HepG2 (cell line): ENCODE results near the gene DNAJB2. TPM values are rescaled to one million over a fixed set of nuclear protein-coding genes. Genes with fewer than 3 reads are reported as not detected.

ENCODE experiments used
- BRCA1 ChIP-seq: sonication (generic); formaldehyde crosslinking; IDR thresholded peaks from 2 replicates; pipeline ENCODE4 v1.4.0; 2020; ENCODE audit warnings: missing genetic modification reagents
- DMAP1 ChIP-seq: IDR thresholded peaks from 2 replicates; pipeline ENCODE4 v1.6.1; 2016
- DR1 ChIP-seq: sonication (generic); formaldehyde crosslinking; IDR thresholded peaks from 2 replicates; pipeline ENCODE4 v1.8.0; 2021; ENCODE audit warnings: mild to moderate bottlenecking, missing genetic modification reagents, inconsistent platforms
- ESRRA ChIP-seq: sonication (generic); formaldehyde crosslinking; IDR thresholded peaks from 2 replicates; pipeline ENCODE4 v1.5.1; 2020; ENCODE audit warnings: mild to moderate bottlenecking, low read depth, missing genetic modification reagents
- FIP1L1 ChIP-seq: fragments of 200-400 bp; formaldehyde crosslinking; IDR thresholded peaks from 2 replicates; pipeline ENCODE4 v1.6.1; 2018; ENCODE audit warnings: low read depth, mild to moderate bottlenecking, low read length, moderate library complexity, borderline replicate concordance; ENCODE audit not compliant: insufficient read depth
- GZF1 ChIP-seq: sonication (generic); formaldehyde crosslinking; IDR thresholded peaks from 2 replicates; pipeline ENCODE4 v1.5.1; 2020; ENCODE audit warnings: mild to moderate bottlenecking, missing genetic modification reagents
- JUNB ChIP-seq: sonication (generic); formaldehyde crosslinking; IDR thresholded peaks from 2 replicates; pipeline ENCODE4 v1.8.0; 2022; ENCODE audit warnings: missing genetic modification reagents, mild to moderate bottlenecking, borderline replicate concordance
- MATR3 ChIP-seq: sonication (generic); formaldehyde crosslinking; IDR thresholded peaks from 2 replicates; pipeline ENCODE4 v1.4.0; 2020; ENCODE audit warnings: missing genetic modification reagents
- MZF1 ChIP-seq: sonication (generic); formaldehyde crosslinking; IDR thresholded peaks from 2 replicates; pipeline ENCODE4 v1.8.1; 2023; ENCODE audit warnings: mild to moderate bottlenecking, missing genetic modification reagents, borderline replicate concordance
- NFIB ChIP-seq: sonication (generic); formaldehyde crosslinking; IDR thresholded peaks from 2 replicates; pipeline ENCODE4 v1.9.0; 2021; ENCODE audit warnings: missing genetic modification reagents, mild to moderate bottlenecking, borderline replicate concordance
- PHB2 ChIP-seq: fragments of 450-650 bp; IDR thresholded peaks from 2 replicates; pipeline ENCODE4 v1.6.1; 2018; ENCODE audit not compliant: partially characterized antibody
- RFXANK ChIP-seq: IDR thresholded peaks from 2 replicates; pipeline ENCODE4 v1.6.1; 2016
- RXRB ChIP-seq: IDR thresholded peaks from 2 replicates; pipeline ENCODE4 v1.6.1; 2016; ENCODE audit warnings: borderline replicate concordance, missing genetic modification reagents, missing compliant biosample characterization
- SRSF9 ChIP-seq: fragments of 200-400 bp; formaldehyde crosslinking; IDR thresholded peaks from 2 replicates; pipeline ENCODE4 v1.6.1; 2018; ENCODE audit warnings: borderline replicate concordance, mild to moderate bottlenecking, low read depth, low read length; ENCODE audit not compliant: insufficient read depth, poor library complexity, severe bottlenecking
- TOE1 ChIP-seq: sonication (generic); formaldehyde crosslinking; IDR thresholded peaks from 2 replicates; pipeline ENCODE4 v1.4.0; 2020; ENCODE audit warnings: mild to moderate bottlenecking, missing genetic modification reagents
- ZMYM4 ChIP-seq: sonication (generic); formaldehyde crosslinking; IDR thresholded peaks from 2 replicates; pipeline ENCODE4 v1.8.1; 2023; ENCODE audit warnings: mild to moderate bottlenecking, missing genetic modification reagents
- ZNF224 ChIP-seq: sonication (generic); formaldehyde crosslinking; IDR thresholded peaks from 2 replicates; pipeline ENCODE4 v1.5.0; 2020; ENCODE audit warnings: mild to moderate bottlenecking, missing genetic modification reagents
- ZNF354B ChIP-seq: sonication (generic); formaldehyde crosslinking; IDR thresholded peaks from 2 replicates; pipeline ENCODE4 v1.8.0; 2022; ENCODE audit warnings: mild to moderate bottlenecking, missing genetic modification reagents
- ZNF558 ChIP-seq: sonication (generic); formaldehyde crosslinking; IDR thresholded peaks from 2 replicates; pipeline ENCODE4 v1.9.0; 2022; ENCODE audit warnings: mild to moderate bottlenecking, missing genetic modification reagents, borderline replicate concordance
- ZNF766 ChIP-seq: sonication (generic); formaldehyde crosslinking; IDR thresholded peaks from 2 replicates; pipeline ENCODE4 v1.5.0; 2020; ENCODE audit warnings: missing genetic modification reagents, borderline replicate concordance
- ZNF770 ChIP-seq: sonication (generic); formaldehyde crosslinking; IDR thresholded peaks from 2 replicates; pipeline ENCODE4 v1.5.0; 2020; ENCODE audit warnings: mild to moderate bottlenecking, missing genetic modification reagents
- ZSCAN25 ChIP-seq: sonication (generic); formaldehyde crosslinking; IDR thresholded peaks from 2 replicates; pipeline ENCODE4 v1.8.0; 2022; ENCODE audit warnings: mild to moderate bottlenecking, missing genetic modification reagents
- polyA plus RNA-seq, 8 experiments: library from polyadenylated mRNA; depleted of rRNA in 3 of 8; stranded (reverse) in 7 of 8; unstranded in 1 of 8; fragments of >200 nt; fragmentation: Illumina TruSeq in 4 of 8; extraction: Trizol in 4 of 8; gene quantifications; 2 replicates each; pipeline versions ENCODE4 v1.2.1 to v1.2.3, GENCODE V29; 2011 to 2016; ENCODE audit warnings: low read depth in 4 of 8, missing spikeins in 1 of 8, mixed read lengths in 1 of 8; ENCODE audit not compliant: insufficient read depth in 1 of 8
- total RNA-seq, 5 experiments: library from RNA; depleted of rRNA; stranded (reverse); fragments of >200 nt; fragmentation: Illumina TruSeq; extraction: Trizol; gene quantifications; 2 replicates each; pipeline ENCODE4 v1.2.3, GENCODE V29; 2016; ENCODE audit warnings: low read depth in 1 of 5

DNAJB2 gene
- total and polyA plus RNA-seq, 2 of the 13 experiments (the other 11 are each of a cell fraction or from before 2014, with no cell fraction given) = 21.3 to 31.1 TPM

GRCh38 chr2:219249203-219249980 lies 29.8 kb upstream of the DNAJB2 start (continued):
- TF ChIP-seq SRSF9 (no peak), JUNB (no peak), BRCA1 (CRISPR knock-in tag) (no peak), NFIB (no peak), ZNF770 (no peak), TOE1 (CRISPR knock-in tag) (no peak), ZNF558 (CRISPR knock-in tag) (no peak), DMAP1 (CRISPR knock-in tag) (peak; percentile 57; the same call in 1 of the 2 replicates), PHB2 (no peak), ZNF224 (CRISPR knock-in tag) (peak; percentile 66; the same call in 1 of the 2 replicates), DR1 (CRISPR knock-in tag) (no peak; the same call in 1 of the 2 replicates), ZNF354B (no peak), ESRRA (no peak), ZMYM4 (CRISPR knock-in tag) (peak; percentile 57; the same call in 1 of the 2 replicates), MZF1 (CRISPR knock-in tag) (peak; percentile 80; the same call in 1 of the 2 replicates), ZSCAN25 (CRISPR knock-in tag) (peak; percentile 53; the same call in 1 of the 2 replicates), MATR3 (CRISPR knock-in tag) (no peak), FIP1L1 (0 out of 2 replicates have a peak, but pooled peaks have one; percentile 90), GZF1 (CRISPR knock-in tag) (peak; percentile 78; the same call in 1 of the 2 replicates), ZNF766 (CRISPR knock-in tag) (no peak; the same call in 1 of the 2 replicates), RFXANK (no peak), RXRB (CRISPR knock-in tag) (peak; percentile 59)
